Measurements from ENCODE around the gene PTPRD.

Gene PTPRD

GRCh38 chr9:9565700-9566099 lies 1047.1 kb downstream of the PTPRD start:
- no peak for DNase-seq

GRCh38 chr9:9563817-9564216 lies 1049.0 kb downstream of the PTPRD start:
- no peak for DNase-seq

- DNase-seq: no peak
Measured at GRCh38 chr9:9560382-9561035, 1052.3 kb downstream of the PTPRD start.

DNA sequence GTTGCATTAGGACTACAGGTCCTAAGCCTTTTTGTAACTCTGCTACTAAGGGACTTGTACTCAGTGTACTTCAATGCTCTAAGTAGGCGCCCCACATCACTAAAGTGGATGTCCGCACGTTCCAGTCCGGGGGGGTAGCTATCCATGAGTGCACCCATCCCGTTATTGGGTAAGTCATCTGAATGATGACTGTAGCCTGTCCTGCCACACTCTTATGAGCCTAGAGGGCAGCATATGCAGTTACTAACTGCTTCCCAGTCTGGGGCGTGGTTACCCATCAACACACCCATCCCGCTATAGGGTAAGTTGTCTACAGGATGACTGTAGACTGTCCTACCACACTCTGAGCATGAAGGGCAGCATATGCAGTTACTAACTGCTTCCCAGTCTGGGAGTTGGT lies 1053.9 kb downstream of the PTPRD start:
- DNase-seq: no peak

GRCh38 chr9:9557804-9558334 lies 1054.9 kb downstream of the PTPRD start:
- DNase-seq: no peak

DNA sequence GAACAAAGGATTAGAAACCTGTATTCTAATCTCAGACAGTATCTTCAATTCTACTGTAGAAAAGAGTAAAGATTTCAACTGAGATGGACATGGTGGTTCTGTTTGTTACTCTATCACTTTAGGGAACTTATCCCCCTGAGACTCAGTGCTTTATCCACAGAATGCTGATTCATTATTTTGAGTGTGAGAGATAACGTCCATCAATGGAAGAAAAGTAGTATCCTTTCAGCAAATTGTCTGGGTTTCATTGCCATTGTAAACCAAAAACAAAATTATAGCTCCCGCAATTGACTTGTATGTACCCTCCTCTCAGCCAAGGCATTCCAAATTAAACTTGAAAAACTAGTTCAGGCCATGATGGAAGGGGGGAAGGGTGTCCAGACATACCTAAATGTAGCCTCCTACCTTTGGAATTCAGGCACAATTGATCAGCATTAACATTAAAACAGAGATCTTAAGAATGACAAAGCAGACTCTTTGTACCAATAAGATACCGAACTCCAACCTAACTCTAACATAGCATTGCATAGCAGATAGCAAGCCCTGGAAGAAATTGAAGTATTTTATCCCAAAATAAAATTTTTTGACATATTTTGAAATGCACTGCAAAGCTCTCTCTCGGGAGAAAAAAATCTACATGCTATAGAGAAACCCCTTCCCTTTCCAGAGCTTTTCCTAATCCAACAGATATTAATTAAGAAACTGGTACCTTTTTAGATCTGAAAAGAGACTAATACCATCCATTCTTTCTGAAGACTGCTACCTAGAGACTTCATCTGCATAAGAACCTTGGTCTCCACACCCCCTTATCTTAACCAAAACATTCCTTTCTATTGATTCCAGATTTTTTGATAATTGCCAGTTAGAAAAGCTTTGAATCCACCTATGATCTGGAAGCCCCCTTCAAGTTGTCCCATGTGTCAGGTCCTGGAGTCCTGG lies 1055.7 kb downstream of the PTPRD start:
- no peak for DNase-seq

GRCh38 chr9:9552665-9553064 lies 1060.1 kb downstream of the PTPRD start:
- DNase-seq: peak in 2 of 3 experiments; percentile 35 to 47

DNA sequence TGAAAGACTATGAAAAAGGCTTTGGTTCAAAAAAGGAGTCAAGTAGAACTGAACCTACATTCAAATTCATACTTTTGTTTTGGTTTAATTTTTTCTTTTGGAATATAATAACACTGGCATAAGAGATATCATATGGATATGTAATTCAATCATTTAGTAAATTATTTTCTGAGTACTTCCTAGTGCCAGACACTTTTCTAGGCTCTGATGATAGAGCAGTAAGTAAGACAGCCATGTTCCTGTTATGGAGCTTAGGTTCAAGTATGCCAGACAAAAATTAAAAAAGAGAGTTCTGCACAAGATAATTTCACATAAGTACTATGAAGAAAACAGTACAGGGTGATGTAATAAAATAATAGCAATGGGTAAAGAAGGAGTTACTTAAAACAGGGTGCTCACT lies 1074.0 kb downstream of the PTPRD start:
- no peak for DNase-seq

DNA sequence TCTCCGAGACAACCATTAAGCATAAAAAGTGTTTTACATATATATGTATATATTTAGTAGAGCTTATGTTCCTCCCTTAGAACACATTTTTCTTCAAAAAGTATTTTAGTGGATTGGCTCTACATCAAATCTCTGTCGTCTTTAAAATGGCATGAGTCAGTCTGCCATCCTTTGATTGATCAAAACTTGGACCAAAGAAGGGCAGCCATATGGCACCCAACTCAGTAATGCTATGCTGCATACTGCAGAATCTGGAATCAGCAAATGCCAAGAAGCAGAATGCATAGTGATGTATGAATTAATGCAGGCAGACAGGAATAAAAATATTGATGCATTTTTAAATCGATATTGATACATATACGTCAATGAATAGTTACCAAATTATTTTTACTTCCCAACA lies 1074.4 kb downstream of the PTPRD start:
- no peak for DNase-seq

- no peak for DNase-seq
Measured at GRCh38 chr9:9536523-9536922, 1076.3 kb downstream of the PTPRD start.

- no peak for DNase-seq
Measured at GRCh38 chr9:9523476-9524139, 1089.2 kb downstream of the PTPRD start.

DNA sequence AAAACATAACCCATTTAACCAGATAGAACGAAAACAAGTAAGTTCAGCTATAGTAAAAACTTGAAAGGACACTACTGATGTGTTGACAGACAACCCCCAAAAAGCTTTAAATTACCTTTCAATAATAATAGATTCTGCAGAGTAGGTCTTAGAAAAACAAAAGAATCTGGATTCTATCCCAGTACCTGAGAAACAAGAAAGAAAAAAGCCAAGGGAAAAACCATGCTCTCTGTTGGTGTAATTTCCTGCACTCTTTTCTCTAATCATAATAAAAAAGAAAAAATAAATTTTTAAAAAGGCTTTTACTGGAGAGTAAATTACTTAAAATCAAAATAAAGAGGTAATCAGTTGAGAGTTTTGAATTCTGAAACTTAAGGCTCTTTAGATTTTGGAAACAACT lies 1090.4 kb downstream of the PTPRD start:
- DNase-seq: no peak

GRCh38 chr9:9521033-9521779 lies 1091.6 kb downstream of the PTPRD start:
- DNase-seq: no peak

- DNase-seq: no peak
Measured at GRCh38 chr9:9504869-9505268, 1107.9 kb downstream of the PTPRD start.

- peak in 1 of 3 experiments; percentile 3 for DNase-seq
Measured at GRCh38 chr9:9499546-9499945, 1113.3 kb downstream of the PTPRD start.

DNA sequence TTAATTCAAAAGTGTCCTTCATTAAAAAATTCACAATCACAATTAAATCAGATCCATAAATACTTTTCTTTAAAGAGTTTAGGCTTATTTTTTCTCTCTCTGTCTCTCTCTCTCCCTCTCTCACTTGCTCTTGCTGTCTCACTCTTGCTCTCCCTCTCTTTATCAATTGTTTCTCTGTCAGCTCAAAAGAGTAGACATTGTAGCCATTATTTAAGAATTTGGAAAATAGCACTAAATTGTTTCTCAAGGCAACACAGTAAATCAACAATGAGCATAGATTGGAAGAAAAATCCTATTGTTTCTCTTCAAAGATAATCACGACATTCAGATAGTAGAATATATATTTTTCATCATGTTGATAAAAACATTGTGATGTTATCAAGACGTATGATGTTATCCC lies 1114.0 kb downstream of the PTPRD start:
- no peak for DNase-seq

DNA sequence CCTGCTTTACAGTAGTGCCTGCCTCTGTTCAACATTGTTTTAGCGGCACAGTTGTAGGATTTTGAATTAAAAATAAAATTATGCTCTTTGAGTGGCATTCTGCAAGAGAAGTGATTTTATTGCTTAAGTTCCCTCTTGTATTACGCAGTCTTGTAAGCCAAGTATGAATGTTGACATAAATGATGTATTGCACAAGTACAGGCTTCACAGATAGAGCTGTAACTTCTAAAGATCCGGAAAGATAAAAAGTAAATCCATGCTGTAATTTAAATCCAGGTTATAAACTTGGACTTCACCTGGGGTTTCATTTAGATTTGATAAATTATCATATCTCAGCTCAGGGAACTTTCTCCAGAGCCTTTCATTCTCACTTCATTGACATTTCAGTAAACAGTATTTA lies 1114.7 kb downstream of the PTPRD start:
- DNase-seq: no peak

GRCh38 chr9:9494336-9494735 lies 1118.5 kb downstream of the PTPRD start:
- no peak for DNase-seq

- DNase-seq: no peak
Measured at GRCh38 chr9:9492506-9492905, 1120.3 kb downstream of the PTPRD start.

DNA sequence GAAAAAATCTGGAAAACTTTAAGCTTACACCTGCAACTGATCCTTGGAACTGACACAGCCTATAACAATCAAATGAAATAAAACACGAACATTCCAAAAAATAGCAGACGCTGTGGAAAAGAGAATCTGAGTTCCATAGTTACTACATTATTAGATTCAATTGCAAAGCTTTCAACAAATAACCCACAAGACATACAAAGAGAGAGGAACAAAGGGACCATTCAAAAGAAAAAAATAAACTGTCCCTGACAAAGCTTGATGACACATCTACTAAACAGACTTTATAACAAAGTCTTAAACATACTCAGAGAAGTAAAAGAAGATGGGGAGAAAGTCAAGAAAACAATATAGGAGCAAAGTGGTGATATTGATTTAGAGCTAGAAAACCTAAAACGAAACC lies 1123.6 kb downstream of the PTPRD start:
- no peak for DNase-seq

DNA sequence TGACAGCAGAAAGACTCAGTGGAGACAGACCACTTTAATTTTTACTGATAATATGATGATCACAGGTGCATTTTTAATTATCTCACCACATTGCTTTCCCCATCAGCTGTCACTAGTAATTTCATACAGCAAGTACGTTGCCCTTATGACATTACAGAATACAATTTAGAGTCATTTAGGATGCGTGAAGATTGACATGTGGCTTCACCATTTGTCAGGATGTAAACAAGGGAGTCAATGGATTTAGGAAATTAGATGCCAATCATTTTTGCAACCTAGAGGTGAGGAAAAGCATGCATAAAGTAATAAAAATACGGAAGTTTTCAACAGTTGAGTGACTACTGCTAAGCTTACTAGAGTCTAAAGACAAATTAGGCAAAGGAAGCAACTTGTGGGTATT lies 1129.6 kb downstream of the PTPRD start:
- DNase-seq: peak in 1 of 3 experiments; percentile 4

DNA sequence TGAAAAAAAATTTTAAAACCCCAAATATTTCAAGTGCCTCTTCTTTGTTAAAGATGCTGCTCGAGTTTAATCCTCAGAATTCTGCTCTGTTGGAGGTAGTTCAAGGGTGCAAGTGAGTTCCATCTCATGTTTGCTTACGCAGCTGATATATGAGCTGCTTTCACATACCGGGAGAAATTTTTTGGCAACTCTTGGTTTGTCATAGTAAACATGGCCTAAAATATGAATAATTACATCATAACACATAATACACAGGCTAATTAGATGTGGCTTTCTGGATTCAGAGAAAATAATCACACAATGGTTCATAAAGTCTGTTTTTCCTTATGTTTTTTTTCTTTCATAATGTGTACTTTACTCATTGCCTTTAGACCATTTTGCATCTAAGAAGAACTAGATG lies 1134.1 kb downstream of the PTPRD start:
- no peak for DNase-seq

GRCh38 chr9:9469271-9469670 lies 1143.5 kb downstream of the PTPRD start:
- no peak for DNase-seq
